Duodenal mucosa (tissue), 2 donors: ENCODE results near the gene LINC01488.

Source experiments
- H3K27ac ChIP-seq: one replicate; pipeline ENCODE4 v1.7.0; 2013; ENCODE audit warnings: low read depth, low read length
- H3K27me3 ChIP-seq, 2 donors: one replicate each; pipeline ENCODE4 v1.7.0; 2013; ENCODE audit warnings: low read length in 2 of 2, control low read depth in 1 of 2; ENCODE audit not compliant: insufficient read depth in 2 of 2, control insufficient read depth in 1 of 2
- H3K36me3 ChIP-seq, 2 donors: one replicate each; pipeline ENCODE4 v1.7.0; 2013; ENCODE audit warnings: low read length in 2 of 2, control low read depth in 1 of 2; ENCODE audit not compliant: insufficient read depth in 2 of 2, control insufficient read depth in 1 of 2
- H3K4me1 ChIP-seq, 2 donors: one replicate each; pipeline ENCODE4 v1.7.0; 2013; ENCODE audit warnings: low read length in 2 of 2, control low read depth in 1 of 2; ENCODE audit not compliant: insufficient read depth in 2 of 2, control insufficient read depth in 1 of 2
- H3K4me3 ChIP-seq, 2 donors: one replicate each; pipeline ENCODE4 v1.7.0; 2013; ENCODE audit warnings: low read length in 2 of 2, low read depth in 1 of 2
- H3K9ac ChIP-seq, 2 donors: one replicate each; pipeline ENCODE4 v1.7.0; 2013; ENCODE audit warnings: low read length in 2 of 2, low read depth in 1 of 2
- H3K9me3 ChIP-seq, 2 donors: one replicate each; pipeline ENCODE4 v1.7.0; 2013; ENCODE audit warnings: low read length in 2 of 2, control low read depth in 1 of 2; ENCODE audit not compliant: control insufficient read depth in 1 of 2

LINC01488 gene

GRCh38 chr11:69470793-69471728 lies 10.4 kb upstream of the LINC01488 start:
- Histone ChIP-seq H3K27ac (no peak overlapping the region), H3K4me3 (peak overlapping the region in 1 of 2 donors; percentile 21), H3K36me3 (no peaks in the 10 kb centered on the region), H3K9me3 (peaks cover 6 to 11% of the 10 kb centered on the region in 2 donors), H3K9ac (peak overlapping the region in 1 of 2 donors; percentile 11), H3K4me1 (peaks cover 18% of the 10 kb centered on the region in 2 donors), H3K27me3 (no peaks in the 10 kb centered on the region)

GRCh38 chr11:69471729-69472540 lies 9.5 kb upstream of the LINC01488 start:
- H3K27me3 ChIP-seq, result no peaks in the 10 kb centered on the region
- H3K36me3 ChIP-seq, result no peaks in the 10 kb centered on the region
- peaks cover 6 to 11% of the 10 kb centered on the region in 2 donors for H3K9me3 ChIP-seq
- H3K4me1 ChIP-seq, result peaks cover 13 to 16% of the 10 kb centered on the region in 2 donors
- H3K9ac ChIP-seq, result no peak overlapping the region
- no peak overlapping the region for H3K27ac ChIP-seq
- H3K4me3 ChIP-seq, result no peak overlapping the region

GRCh38 chr11:69472541-69473275 lies 8.8 kb upstream of the LINC01488 start:
- Histone ChIP-seq H3K9me3 (peaks cover 6 to 11% of the 10 kb centered on the region in 2 donors), H3K9ac (no peak overlapping the region)

GRCh38 chr11:69473276-69473845 lies 8.1 kb upstream of the LINC01488 start:
- Histone ChIP-seq H3K9ac (no peak overlapping the region), H3K36me3 (no peaks in the 10 kb centered on the region), H3K27me3 (no peaks in the 10 kb centered on the region), H3K4me3 (no peak overlapping the region), H3K27ac (no peak overlapping the region), H3K9me3 (peaks cover 6 to 11% of the 10 kb centered on the region in 2 donors), H3K4me1 (peaks cover 13 to 26% of the 10 kb centered on the region in 2 donors)

More at GRCh38 chr11:69472541-69473275, 8.8 kb upstream of the LINC01488 start:
- Histone ChIP-seq H3K36me3 (no peaks in the 10 kb centered on the region), H3K4me1 (peaks cover 13 to 19% of the 10 kb centered on the region in 2 donors), H3K27ac (no peak overlapping the region), H3K27me3 (no peaks in the 10 kb centered on the region), H3K4me3 (no peak overlapping the region)

- Histone ChIP-seq H3K4me1 (peaks cover 11 to 23% of the 10 kb centered on the region in 2 donors), H3K27ac (no peak overlapping the region), H3K27me3 (no peaks in the 10 kb centered on the region), H3K9me3 (peaks cover 6 to 11% of the 10 kb centered on the region in 2 donors), H3K9ac (no peak overlapping the region), H3K36me3 (no peaks in the 10 kb centered on the region), H3K4me3 (no peak overlapping the region)
These were observed 6.7 kb upstream of the LINC01488 start for GRCh38 chr11:69474736-69475135.

GRCh38 chr11:69475141-69475865 lies 6.2 kb upstream of the LINC01488 start:
- no peak overlapping the region for H3K27ac ChIP-seq
- H3K9ac ChIP-seq, result no peak overlapping the region
- no peaks in the 10 kb centered on the region for H3K36me3 ChIP-seq
- peaks cover 10 to 23% of the 10 kb centered on the region in 2 donors for H3K4me1 ChIP-seq
- no peak overlapping the region for H3K4me3 ChIP-seq
- peaks cover 6 to 11% of the 10 kb centered on the region in 2 donors for H3K9me3 ChIP-seq
- no peaks in the 10 kb centered on the region for H3K27me3 ChIP-seq

GRCh38 chr11:69475866-69476471 lies 5.5 kb upstream of the LINC01488 start:
- Histone ChIP-seq H3K4me1 (peaks cover 12 to 24% of the 10 kb centered on the region in 2 donors), H3K9me3 (peaks cover 6 to 11% of the 10 kb centered on the region in 2 donors), H3K36me3 (no peaks in the 10 kb centered on the region)

GRCh38 chr11:69476509-69476961 lies 4.9 kb upstream of the LINC01488 start:
- Histone ChIP-seq H3K9ac (no peak overlapping the region), H3K9me3 (peaks cover 6 to 11% of the 10 kb centered on the region in 2 donors), H3K27ac (no peak overlapping the region), H3K4me1 (peaks cover 18 to 30% of the 10 kb centered on the region in 2 donors), H3K27me3 (no peaks in the 10 kb centered on the region), H3K4me3 (no peak overlapping the region), H3K36me3 (no peaks in the 10 kb centered on the region)

More at GRCh38 chr11:69475866-69476471, 5.5 kb upstream of the LINC01488 start:
- no peak overlapping the region for H3K9ac ChIP-seq
- H3K27me3 ChIP-seq, result no peaks in the 10 kb centered on the region
- H3K27ac ChIP-seq, result no peak overlapping the region
- H3K4me3 ChIP-seq, result no peak overlapping the region
